HG03064 (cell line): Measurements from ENCODE around the gene MYLK.

Experiments
- ATAC-seq: cut with Tn5 transposase; IDR thresholded peaks from one replicate; pipeline ENCODE4 v1.9.1; 2021; ENCODE audit warnings: low read depth; ENCODE audit not compliant: unreplicated experiment

Gene MYLK

GRCh38 chr3:123831420-123831819 is 52.7 kb downstream of the MYLK start:
- ATAC-seq, result no peak

GRCh38 chr3:123821920-123822319 is 62.2 kb downstream of the MYLK start:
- ATAC-seq, result no peak

GRCh38 chr3:123819949-123820348 is 64.2 kb downstream of the MYLK start:
- ATAC-seq, result no peak

DNA sequence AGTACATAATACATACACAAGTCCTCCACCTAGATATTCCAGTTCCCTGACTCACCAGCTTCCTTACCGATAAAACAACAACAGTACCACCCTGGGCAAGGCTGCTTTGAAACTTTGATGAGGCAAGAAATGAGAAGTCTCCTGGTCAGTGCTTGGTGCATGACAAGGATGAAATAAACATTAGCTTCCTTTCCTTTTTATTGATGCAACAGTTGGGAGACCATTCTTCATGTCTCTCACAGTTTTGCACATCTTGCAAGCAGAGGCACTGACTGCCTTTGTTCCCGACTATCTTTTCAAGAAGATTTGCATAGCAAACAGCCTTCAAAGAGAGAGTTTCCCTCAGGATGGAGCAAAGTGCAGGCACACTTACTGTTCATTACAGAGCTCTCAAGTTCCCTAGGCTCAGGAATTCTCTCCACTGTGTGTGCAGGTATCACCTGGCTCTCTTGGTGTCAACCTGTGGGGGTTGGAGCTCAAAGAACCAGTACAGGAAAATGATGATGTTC is 65.2 kb downstream of the MYLK start:
- ATAC-seq, result no peak

GRCh38 chr3:123818324-123818920 is 65.7 kb downstream of the MYLK start:
- ATAC-seq, result no peak

DNA sequence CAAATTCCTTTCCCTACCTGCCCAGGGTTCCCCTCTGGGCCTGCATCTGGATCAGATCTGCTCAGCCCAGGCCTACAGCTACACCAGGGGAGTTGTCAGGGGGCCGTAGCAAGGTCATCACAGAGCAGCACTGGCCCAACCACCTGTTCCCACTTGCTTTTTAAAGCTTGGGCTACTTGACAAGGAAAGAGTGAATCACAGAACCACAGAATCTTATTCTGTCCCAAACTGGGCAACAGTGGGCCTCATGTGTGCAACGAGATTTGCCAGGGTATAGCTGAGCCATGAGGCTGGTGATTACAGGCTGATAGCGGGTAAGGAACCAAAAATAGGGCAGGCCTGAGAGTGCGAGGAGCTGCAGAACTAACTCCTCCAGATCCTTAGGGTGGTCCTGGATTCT is 66.7 kb downstream of the MYLK start:
- ATAC-seq, result no peak

DNA sequence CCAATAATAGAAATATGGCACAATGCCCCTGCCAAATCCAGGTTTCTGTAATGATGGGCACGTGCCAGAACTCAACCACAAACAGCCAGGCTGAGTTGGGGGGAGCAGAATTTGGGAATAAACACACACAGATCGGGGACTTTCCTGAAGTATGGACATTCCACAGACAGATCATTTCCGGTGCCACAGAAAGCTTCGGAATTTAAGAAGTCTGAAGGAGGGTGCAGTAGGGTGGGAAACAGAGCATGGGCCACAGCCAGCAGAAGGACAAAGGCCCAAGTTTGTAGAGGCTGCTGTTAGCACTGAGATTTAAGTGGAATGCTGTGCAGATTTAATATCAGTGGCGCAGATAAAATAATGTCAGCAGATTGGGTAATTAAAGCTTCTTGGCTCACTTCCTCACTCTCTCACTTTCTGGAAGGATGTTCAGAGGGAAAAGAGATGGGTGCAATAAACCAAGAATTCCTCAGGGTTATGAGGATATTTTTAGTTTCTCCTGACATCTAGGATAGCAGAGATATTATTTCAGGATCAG is 67.4 kb downstream of the MYLK start:
- ATAC-seq, result no peak

GRCh38 chr3:123815981-123816380 is 68.2 kb downstream of the MYLK start:
- ATAC-seq, result no peak

DNA sequence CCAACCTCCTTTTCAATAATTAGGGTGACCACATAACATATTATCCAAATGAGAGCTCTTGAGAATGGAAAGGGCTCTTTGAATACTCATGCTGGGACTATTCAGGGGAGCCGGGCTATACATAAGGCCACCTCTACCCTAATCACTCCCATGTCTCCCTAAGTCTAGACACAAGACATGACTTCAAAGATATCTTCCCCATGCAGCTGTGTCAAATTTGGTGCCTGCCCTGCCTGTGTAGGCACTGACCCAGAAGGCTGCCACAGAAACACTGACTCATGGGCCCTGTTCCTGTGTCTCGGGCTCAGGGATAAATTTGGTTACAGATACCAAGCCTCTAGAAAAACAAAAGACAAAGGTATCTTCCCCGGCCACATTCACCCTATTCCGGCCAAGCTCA is 70.3 kb downstream of the MYLK start:
- ATAC-seq, result no peak

- ATAC-seq, result no peak
Measured at GRCh38 chr3:123809597-123809996, 74.5 kb downstream of the MYLK start.

- ATAC-seq, result no peak
Measured at GRCh38 chr3:123808812-123809211, 75.3 kb downstream of the MYLK start.

DNA sequence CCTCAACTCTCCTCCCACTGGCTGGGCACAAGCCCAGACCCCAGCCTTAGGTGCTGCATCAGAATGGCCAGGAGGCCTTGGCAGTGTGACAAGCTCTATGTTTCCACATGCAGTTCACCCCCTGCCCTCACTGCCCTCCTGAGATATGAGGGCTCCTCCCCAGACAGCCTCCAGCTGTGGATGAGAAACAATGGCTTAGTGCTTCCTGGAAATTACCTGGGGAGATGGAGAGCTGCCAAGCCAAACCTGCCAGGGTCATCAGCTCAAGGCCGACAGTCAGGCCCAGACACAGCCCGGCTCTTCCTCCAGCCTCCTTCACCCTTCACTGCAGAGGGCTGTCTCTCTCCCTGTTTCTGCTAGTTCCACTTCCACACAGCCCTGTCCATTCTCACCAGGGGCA is 76.3 kb downstream of the MYLK start:
- no peak for ATAC-seq

- no peak for ATAC-seq
Measured at GRCh38 chr3:123805504-123805903, 78.6 kb downstream of the MYLK start.

DNA sequence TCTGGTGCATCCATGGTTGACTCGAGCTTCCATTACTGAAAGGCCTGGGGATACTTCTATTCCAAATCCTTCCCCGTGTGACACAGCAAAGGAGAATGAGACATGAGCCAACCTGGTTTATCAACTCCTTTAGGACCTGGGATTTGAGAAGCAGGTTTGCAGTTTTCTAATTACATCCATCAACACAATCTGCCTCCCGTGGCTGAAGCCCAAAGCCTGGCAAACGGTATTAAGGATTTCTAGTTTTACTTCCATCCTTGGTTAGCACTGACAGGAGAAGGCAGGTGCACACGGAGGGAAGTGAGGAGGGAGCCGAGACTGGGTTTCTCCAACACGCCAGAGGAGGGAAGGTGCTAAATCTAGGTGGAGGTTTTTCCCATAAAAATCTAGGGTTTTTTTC is 79.0 kb downstream of the MYLK start:
- no peak for ATAC-seq

DNA sequence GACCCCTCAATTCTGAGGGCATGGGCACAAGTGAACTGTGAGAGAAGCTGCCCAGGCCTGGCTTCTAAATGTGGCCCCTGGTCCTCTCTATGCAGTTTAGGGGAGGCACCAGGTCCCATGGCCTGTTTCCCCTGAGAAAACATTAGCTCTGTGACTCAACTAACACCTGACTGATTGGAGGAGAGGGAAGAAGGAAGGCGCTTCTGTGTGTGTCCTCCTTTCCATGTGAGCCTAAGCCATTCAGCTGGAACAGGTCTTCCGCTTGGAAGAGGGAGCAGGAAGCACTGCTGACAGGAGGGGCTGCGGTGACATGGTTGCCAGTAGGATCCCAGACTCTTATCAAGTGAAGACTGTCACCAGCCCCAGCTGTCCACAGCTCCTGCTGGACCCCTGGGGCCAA is 79.5 kb downstream of the MYLK start:
- ATAC-seq, result no peak

GRCh38 chr3:123803521-123803920 is 80.6 kb downstream of the MYLK start:
- ATAC-seq, result no peak

DNA sequence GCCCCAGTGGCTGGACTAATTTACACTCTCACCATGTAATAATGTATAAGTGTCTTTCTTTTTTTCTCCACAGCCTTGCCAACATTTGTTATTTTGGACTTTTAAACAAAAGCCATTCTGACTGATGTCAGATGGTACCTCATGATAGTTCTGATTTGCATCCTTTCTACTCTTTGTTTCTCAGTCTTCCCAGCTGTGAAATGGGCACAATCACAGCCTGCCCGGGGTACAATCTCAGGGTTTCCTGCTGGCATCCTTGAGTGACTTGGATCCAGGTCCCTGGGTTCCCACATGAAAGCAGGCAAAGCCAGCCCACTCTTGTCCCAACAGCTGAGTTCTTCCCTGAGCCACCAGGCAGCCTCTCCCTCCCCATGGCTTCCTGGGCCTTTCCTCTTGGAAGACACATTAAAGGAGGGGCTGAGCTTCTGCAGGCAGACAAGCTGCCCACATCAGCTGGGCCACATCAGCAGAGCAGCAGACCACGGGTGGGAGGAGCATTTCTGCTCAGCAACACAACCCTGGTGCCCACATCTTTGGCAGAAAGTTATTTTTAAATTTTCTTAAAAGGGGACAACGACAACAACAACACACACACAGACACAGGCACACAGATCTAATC is 82.0 kb downstream of the MYLK start:
- no peak for ATAC-seq

GRCh38 chr3:123801474-123801873 is 82.7 kb downstream of the MYLK start:
- no peak for ATAC-seq

DNA sequence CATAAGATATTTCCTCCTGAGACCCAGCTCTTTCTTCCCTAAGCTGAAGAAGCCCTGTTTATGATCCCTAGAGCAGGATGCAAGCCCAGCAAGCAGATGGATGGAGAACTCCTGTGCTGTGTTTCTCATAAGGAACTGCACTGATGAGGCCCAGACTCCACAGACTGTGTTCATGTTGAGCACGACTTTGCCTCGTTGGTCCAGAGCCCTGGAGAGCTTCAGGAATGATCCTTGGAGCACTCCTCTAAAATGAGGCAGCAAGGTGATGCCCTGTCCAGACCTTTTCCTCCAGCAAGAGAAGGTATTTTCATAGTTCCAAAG is 83.8 kb downstream of the MYLK start:
- ATAC-seq, result no peak

DNA sequence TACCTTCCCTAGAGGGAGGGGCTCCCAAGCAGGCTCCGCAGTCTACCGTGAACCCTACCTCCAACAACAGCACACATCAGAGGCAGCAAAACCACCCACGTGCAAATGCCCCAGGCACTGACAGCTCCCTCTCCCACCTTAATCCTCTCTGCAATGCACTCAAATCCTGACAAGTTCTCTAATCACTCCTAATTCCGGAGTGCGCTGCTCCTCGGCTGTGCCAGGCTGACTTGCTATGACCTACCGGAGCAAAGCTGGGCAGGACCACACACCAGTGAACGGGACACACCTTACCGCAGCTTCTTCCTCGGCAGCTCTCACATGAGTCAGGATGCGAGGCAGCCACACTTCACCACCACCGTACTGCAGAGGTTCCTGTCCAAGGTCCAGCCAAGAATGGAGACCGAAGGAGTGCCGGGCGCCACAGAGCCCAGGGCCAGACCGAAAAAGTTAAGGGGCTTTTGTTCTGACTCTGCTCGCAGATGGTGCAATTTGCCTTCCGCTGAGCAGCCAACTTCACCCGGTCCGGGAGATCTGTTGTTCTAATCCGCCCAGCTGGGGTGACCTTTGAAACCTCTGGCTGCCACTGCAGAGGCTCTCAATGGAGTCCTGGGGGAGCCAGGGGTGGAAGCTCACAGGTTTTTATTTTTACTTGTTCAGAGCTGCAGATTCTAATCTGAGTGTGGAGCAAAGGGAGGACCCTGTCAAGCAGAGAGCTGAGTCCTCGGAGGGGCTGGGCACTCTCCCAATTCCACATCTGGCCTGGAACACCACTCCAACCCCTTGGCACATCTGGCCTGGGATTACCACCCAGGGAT is 84.4 kb downstream of the MYLK start:
- no peak for ATAC-seq

DNA sequence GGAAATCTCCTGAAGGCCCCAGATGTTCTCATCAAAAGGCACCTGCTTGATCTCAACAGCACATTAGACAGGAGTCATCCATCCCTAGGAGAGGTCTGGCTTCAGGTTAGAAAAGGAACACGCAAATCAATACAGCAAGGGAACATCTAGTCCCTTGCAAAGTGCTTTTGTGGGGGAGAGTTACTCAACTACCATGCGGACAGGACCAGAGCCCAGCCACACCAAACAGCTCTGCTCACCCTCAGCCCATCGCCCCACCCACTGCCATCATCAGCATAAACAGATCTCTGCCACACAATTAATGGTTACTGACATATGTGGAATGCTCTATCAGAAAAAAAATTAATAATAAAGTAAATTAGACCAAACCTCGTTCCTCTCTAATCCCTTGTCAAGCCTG is 85.6 kb downstream of the MYLK start:
- no peak for ATAC-seq
